ENCODE measurements around the gene OR2T35.
"Not testable (repeated sequence)": the region's sequence is repeated elsewhere in the genome, so short reads cannot be mapped to it uniquely, and the experiment has no call there.

The OR2T35 gene, protein sequence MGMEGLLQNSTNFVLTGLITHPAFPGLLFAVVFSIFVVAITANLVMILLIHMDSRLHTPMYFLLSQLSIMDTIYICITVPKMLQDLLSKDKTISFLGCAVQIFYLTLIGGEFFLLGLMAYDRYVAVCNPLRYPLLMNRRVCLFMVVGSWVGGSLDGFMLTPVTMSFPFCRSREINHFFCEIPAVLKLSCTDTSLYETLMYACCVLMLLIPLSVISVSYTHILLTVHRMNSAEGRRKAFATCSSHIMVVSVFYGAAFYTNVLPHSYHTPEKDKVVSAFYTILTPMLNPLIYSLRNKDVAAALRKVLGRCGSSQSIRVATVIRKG

DNA sequence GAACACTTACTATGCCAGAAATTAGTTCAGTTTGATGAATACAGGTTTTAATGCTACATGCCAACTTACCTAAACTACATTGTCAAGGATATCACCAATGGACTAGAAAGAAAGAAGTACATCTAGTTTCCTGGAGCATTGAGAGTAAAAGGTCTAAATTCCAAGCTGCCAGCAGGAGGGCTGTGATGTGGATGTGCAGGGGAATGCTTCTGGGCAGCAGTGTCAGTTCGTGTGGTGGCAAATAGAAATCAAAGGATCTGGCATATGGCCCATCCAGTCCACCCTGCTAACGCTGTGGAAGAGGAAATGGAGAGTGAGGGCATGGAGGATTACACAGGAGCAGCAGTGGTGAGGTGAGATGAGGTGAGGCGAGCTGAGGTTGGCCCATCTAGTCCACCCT is at the start of gene OR2T35:
OR2T35 (minus strand) TSS at position 101 of the 400 bp plus-strand sequence. CDS start 6,020 bp downstream, outside the sequence.
- DNase-seq = not testable (repeated sequence)

DNA sequence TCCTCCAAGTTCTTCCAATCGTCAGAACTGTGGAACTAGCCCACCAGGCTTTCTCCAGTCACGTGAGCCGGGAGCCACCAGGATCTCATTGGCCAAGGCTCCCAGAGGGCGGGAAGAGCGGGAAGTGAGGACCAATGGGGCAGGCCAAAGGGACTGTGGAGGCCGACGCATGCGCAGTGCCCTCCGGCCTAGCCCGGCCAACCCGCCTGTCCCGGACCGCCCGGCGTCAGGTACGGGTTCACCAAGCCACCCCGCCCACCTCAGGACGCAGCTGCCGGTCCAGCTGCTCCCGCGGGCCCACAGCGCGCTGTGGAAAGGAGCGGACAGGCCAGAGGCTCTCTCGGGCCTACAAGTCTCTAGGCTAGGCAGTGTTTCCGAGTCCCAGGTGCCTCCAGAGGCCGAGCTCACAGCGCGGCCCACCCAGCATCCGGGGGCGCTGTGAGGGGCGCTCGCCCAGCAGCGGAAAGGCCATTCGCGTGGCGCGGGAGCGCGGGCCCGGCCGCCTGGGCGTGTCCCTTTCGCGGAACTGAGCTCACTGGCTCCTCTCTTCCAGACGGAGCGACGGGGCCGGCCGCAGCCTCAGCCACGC is 46.6 kb upstream of the OR2T35 start:
- DNase-seq = no peak

DNA sequence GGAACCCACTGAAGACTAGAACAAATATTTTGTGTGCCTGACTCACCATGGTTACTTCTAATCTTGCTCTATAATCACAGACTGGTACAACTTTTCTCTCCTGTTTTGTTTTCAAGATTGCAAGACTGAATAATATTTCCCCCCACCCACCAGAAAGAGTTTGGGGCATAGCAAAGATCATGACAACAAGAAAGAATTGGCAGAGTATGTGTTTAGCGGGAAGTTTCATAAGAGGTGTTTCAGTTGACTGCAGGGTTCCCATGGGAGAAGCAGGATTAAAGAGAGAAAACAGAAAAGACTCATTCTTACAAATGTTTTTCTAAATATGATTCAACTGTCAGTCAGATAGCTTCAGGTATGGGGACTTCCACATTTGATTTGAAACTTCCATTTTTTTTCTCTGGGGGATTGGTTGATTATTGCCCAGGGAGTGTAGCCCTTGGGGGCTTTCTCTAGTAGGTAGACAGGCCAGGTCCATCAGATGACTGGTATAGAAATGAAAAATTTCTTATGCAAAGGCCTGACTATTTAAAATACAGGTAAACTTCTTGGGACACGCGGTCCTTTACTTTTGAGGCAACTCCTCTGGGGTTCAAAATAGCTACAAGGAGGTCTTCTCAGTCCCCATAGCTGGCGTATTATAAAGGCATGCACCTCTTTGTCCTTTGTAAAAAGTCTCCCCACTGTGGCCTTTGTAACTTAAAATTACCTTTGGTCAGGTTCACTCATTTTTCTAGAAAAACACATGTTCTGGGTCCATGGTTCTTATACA is 43.6 kb upstream of the OR2T35 start:
- DNase-seq = no peak

- DNase-seq = no peak
Observed at GRCh38 chr1:248686815-248687214, 41.7 kb upstream of the OR2T35 start.

DNA sequence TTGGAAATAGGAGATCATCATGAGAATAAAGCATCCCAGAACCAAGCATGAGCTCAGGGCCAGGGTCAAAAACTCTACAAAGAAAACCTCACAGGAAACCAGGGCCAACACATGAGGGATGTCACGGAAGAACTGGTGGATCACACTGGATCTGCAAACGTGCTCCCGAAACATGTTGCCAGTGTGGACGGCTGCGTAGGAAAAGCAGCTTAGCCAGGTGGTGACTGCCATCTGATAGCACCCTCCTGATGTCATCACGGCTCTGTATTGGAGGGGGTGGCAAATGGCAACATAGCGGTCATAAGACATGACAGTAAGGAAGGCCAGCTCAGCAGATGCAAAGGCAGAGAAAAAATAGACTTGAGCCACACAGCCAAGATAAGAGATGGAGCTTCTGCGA is 36.6 kb upstream of the OR2T35 start:
- no peak for DNase-seq

- no peak for DNase-seq
Observed at GRCh38 chr1:248670003-248670402, 24.9 kb upstream of the OR2T35 start.

DNA sequence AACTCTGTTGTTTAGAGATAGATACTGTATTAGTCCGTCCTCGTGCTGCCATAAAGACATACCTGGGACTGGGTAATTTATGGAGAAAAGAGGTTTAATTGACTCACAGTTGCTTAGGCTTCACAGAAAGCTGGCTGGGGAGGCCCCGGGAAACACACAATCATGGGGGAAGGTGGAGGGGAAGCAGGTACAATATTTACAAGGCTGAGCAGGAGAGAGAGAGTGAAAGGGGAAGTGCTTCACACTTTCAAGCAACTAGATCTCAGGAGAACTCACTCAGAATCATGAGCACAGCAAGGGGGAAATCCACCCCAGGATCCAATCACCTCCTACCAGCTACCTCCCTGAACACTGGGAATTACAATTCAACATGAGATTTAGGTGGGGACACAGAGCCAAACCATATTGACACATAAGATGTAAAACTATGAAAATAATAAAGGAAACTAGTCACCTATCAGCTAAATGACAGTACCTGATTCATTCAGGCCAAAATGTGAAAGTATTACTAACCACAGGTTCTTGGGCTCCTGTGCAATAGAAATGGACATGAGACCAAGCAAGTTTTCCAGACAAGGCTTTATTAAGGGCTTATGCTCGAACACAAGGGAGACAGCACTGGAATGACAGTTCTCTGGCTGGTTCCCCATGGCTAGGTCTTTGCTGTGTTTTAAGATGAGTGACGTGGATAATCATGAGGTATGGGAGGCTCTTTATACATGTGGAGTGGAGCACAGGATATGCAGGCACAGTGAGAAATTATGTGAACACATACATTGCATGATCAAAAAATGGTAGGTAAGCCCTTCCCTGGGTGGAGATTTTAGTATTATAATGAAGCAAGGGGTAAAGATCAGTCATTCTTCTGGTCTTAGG is 18.6 kb upstream of the OR2T35 start:
- DNase-seq = not testable (repeated sequence)

DNA sequence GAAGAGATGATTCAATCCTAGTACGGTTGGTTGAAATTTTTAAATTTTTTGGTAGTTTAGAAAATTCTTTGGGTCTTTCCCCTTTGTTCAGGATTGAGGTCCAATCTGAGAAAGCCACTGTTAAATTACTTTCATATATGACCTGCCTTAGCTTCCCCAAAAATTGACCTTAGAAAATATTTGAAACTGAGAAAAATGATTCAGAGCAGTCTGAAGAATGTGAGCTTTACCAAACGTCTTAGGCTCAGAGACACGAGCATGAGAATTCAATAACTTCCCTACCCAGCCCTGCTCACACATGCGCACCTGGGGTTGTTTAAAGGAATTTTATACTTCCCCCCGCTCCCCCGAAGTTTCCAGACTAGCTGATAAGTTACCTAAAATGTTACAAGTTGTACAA is 11.7 kb upstream of the OR2T35 start:
- not testable (repeated sequence) for DNase-seq

DNA sequence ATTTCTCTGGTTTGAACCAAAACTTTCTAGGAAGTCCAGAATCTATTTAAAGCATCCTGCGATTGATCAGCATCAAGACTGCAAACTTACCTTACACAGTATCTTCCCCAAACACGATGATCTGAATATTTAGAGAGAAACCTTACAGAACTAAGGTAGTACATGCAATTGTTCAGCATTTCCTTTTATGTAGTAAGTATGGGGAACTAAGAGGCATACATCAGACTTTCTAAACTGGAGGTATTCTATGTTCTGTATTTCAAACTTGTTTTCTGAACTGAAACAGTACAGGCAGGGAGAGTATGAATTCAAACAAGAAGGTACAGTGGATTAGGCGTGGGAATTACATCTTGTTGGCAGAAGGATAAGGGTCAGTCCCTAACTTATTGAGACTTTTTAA is 10.3 kb upstream of the OR2T35 start, which contains the start of gene OR2T27:
OR2T27 (minus strand) TSS at position 175 of the 400 bp plus-strand sequence. CDS start 4,644 bp downstream, outside the sequence.
- DNase-seq = not testable (repeated sequence)

- DNase-seq = not testable (repeated sequence)
Observed at GRCh38 chr1:248648770-248649536, 3.9 kb upstream of the OR2T35 start.

DNA sequence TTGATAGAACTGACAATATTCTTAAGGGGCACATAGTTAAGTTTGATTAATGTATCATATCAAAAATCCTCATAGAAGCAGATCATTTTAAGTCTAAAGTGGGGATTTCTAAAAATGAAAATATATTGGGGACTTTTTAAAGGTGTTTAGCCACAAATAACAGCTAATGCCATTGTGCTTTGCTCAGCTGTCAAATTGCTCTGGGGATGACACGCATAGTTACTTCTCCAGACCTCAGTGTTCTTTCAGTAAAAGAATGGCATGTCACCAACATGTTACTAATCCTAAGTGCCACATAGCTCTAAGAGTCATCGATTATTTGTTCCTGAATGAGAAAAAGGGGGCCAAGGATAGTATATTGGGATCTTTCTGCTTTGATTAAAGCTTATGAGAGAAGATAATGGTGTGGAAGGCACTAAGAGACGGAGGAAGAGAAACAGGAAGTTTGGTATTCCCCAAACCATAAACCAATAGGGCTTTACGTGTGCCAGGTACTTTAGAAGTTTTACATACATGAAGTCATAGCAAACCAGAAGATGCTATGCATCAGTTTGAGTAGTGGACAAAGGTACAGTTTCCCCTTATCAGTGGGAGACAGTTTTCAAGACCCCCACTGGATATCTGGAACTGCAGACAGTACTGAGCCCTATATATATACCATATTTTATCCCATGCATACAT is 2.0 kb downstream of the OR2T35 start:
- DNase-seq = not testable (repeated sequence)

- DNase-seq = not testable (repeated sequence)
Observed at GRCh38 chr1:248641583-248641982, 3.5 kb downstream of the OR2T35 start.

- DNase-seq = not testable (repeated sequence)
Observed at GRCh38 chr1:248640906-248641305, 4.2 kb downstream of the OR2T35 start.

- not testable (repeated sequence) for DNase-seq
Observed at GRCh38 chr1:248639652-248640051, 5.4 kb downstream of the OR2T35 start.

- not testable (repeated sequence) for DNase-seq
Observed at GRCh38 chr1:248636612-248637011, 8.5 kb downstream of the OR2T35 start.

- DNase-seq = not testable (repeated sequence)
Observed at GRCh38 chr1:248634991-248635390, 10.1 kb downstream of the OR2T35 start, which contains the start of gene OR2T11. OR2T11 (minus strand) TSS chr1:248635091; CDS start chr1:248627128, 7,963 bp downstream.

- no peak for DNase-seq
Observed at GRCh38 chr1:248631354-248632008, 13.6 kb downstream of the OR2T35 start.

DNA sequence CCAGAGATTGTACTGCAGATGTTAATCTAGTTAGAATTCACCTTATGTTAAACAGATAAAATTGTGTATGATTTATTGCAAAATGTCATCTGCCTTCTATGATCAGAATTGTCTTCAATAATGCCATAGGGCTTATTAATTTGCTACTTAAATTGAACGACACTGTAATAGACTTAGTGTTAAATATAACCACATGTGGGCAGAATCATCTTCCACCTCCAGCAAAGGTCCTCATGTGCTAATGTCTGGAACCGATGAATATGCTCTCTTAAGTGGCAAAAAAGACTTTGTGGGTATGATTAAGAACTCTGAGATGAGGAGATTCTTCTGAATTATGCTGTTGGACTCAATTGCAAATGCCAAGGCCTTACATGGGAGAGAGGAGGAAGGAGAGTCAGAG is 14.5 kb downstream of the OR2T35 start:
- DNase-seq = no peak

DNA sequence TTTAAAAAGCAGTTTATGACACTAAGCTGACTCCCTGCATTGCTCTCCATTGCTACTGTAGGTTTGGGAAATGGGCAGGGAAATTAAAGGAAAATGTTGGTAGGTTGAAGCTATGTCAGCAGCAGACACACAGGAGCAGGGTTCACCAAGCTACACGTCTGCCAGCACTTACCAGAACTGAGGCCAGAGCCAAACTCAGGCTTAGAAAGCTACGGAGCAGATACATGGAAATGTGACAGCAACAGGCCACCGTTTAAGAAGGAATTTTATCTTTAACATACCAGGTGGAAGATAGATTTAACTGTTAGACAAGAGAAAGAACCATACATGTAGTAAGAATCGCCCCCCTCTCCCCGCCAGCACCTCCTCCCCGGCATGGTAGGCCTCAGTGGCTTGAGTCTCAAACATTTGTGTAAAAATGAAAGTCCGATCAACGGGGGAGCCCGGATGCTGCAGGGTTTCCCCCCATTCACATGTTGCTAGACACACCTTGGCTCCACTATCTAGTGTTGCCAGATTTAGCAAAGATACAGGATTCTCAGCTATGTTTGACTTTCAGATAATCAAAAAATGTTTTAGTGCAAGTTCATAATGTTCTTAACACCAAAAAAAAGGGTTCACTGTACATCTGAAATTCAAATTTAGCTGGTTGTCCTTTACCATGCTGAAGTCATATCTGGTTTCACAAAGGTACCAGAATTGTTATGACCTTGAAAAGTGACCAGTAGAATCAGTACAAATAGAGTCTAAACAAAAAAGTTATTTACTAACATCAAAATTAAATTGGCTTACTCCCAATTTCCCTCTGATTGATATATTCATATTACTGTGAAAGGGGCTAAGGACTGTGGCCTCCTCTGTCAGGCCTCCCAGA is 16.9 kb downstream of the OR2T35 start:
- DNase-seq = no peak

Measured in NCI-H1092 (cell line).